ENCODE measurements around the gene PRPF38B.

- TF ChIP-seq CTCF (IDR thresholded peaks at IDR 0.05) (no peak), ZFX (IDR thresholded peaks at IDR 0.05; ENCODE audit: borderline replicate concordance) (no peak)
Measured at GRCh38 chr1:108665771-108666170, 26.3 kb upstream of the PRPF38B start.
